ENCODE measurements around the gene TBC1D7. TPM values are rescaled to one million over a fixed set of nuclear protein-coding genes. Genes with fewer than 3 reads are reported as not detected.

TBC1D7 gene
- polyA plus RNA-seq, 1 donor from 2014 or later, result 67.9 TPM

GRCh38 chr6:13368079-13368730, 39.9 kb upstream of the TBC1D7 start:
- H3K4me3 ChIP-seq (ENCODE audit: low read length), result no peak overlapping the region
- H3K9me3 ChIP-seq (ENCODE audit: low read length), result no peaks in the 10 kb centered on the region
- H2AFZ ChIP-seq (ENCODE audit: low read depth, low read length), result no peak overlapping the region
- no peaks in the 10 kb centered on the region for H3F3A ChIP-seq (ENCODE audit: insufficient read depth, low read length, poor library complexity, severe bottlenecking)
- no peak overlapping the region for H3K27ac ChIP-seq (ENCODE audit: low read length)
- H3K4me2 ChIP-seq (ENCODE audit: low read length), result no peak overlapping the region
- H3K79me2 ChIP-seq (replicated peaks; ENCODE audit: insufficient read depth, low read length), result no peaks in the 10 kb centered on the region
- H3K36me3 ChIP-seq (ENCODE audit: insufficient read depth, low read length), result peaks cover 7% of the 10 kb centered on the region
- no peaks in the 10 kb centered on the region for H4K20me1 ChIP-seq (ENCODE audit: insufficient read depth)
- H3K9me2 ChIP-seq (ENCODE audit: insufficient read depth, low read length), result no peaks in the 10 kb centered on the region
- no peak overlapping the region for H3K9ac ChIP-seq (ENCODE audit: low read length)
- no peaks in the 10 kb centered on the region for H3K27me3 ChIP-seq (ENCODE audit: insufficient read depth, low read depth, low read length)
- TF ChIP-seq REST (IDR thresholded peaks at IDR 0.05; ENCODE audit: borderline replicate concordance) (no peak), MXI1 (conservative IDR thresholded peaks at IDR 0.05; ENCODE audit: poor library complexity, severe bottlenecking) (no peak), CTCF (IDR thresholded peaks at IDR 0.05; ENCODE audit: poor library complexity, severe bottlenecking) (no peak), TAF1 (IDR thresholded peaks at IDR 0.05; ENCODE audit: low read depth) (no peak)

DNA sequence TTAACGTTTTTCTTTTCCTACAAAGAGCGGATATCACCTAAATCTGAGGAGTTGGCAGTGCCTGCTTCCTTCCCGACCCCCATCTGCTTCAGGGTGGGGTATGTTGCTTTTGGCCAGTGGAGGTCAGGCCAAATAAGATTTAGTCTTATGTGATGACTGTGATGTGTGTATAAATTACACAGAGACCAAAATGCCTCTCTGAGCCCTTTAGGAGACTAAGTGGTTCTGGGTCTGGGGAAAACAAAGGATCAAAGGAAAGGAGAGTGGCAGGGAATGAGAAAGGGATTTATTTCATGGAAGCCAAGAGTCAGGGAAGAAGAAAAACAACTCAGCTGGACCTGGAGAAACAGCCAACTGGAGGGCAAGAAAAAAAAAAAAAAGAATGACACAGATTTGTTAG, 39.1 kb upstream of the TBC1D7 start:
- H3K4me2 ChIP-seq (ENCODE audit: low read length), result no peak overlapping the region

DNA sequence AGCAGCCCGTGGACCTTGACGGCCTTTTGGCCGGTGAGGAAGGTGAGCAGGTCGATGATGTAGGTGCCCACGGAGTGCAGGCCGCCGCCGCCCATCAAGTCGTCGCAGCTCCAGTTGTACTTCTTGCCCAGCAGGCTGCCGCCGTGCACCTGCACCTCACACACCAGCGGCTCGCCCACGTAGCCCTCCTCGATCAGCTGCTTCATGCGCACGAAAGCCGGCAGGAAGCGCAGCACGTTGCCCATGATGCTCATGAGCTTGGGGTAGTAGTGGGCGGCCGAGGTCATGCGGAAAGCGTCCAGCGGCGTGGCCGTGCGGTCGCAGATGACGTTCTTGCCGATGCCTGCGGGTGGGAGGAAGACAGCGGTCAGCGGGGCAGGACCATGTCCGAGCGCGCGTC, 37.0 kb upstream of the TBC1D7 start:
- Histone ChIP-seq H2AFZ (ENCODE audit: low read depth, low read length) (no peak overlapping the region), H3K27ac (ENCODE audit: low read length) (no peak overlapping the region), H4K20me1 (ENCODE audit: insufficient read depth) (no peaks in the 10 kb centered on the region), H3K9me2 (ENCODE audit: insufficient read depth, low read length) (no peaks in the 10 kb centered on the region), H3K4me2 (ENCODE audit: low read length) (no peak overlapping the region), H3K27me3 (ENCODE audit: insufficient read depth, low read depth, low read length) (no peaks in the 10 kb centered on the region), H3K79me2 (replicated peaks; ENCODE audit: insufficient read depth, low read length) (no peaks in the 10 kb centered on the region), H3K36me3 (ENCODE audit: insufficient read depth, low read length) (peaks cover 7% of the 10 kb centered on the region), H3K4me3 (ENCODE audit: low read length) (no peak overlapping the region), H3F3A (ENCODE audit: insufficient read depth, low read length, poor library complexity, severe bottlenecking) (no peaks in the 10 kb centered on the region), H3K9me3 (ENCODE audit: low read length) (no peaks in the 10 kb centered on the region), H3K9ac (ENCODE audit: low read length) (no peak overlapping the region)
- TF ChIP-seq REST (IDR thresholded peaks at IDR 0.05; ENCODE audit: borderline replicate concordance) (no peak), TAF1 (IDR thresholded peaks at IDR 0.05; ENCODE audit: low read depth) (no peak), RAD21 (conservative IDR thresholded peaks at IDR 0.05) (no peak), SMC3 (conservative IDR thresholded peaks at IDR 0.05; ENCODE audit: poor library complexity) (no peak), EZH2 (IDR thresholded peaks at IDR 0.05; ENCODE audit: borderline replicate concordance, insufficient read depth, low read length, poor library complexity, severe bottlenecking) (no peak), CTCF (IDR thresholded peaks at IDR 0.05; ENCODE audit: poor library complexity, severe bottlenecking) (no peak), POLR2AphosphoS5 (IDR thresholded peaks at IDR 0.05) (no peak), EP300 (conservative IDR thresholded peaks at IDR 0.05; ENCODE audit: poor library complexity, severe bottlenecking) (no peak), MXI1 (conservative IDR thresholded peaks at IDR 0.05; ENCODE audit: poor library complexity, severe bottlenecking) (no peak)

More for the DNA sequence above, 39.1 kb upstream of the TBC1D7 start:
- no peaks in the 10 kb centered on the region for H3K9me2 ChIP-seq (ENCODE audit: insufficient read depth, low read length)
- H2AFZ ChIP-seq (ENCODE audit: low read depth, low read length), result no peak overlapping the region
- H3K36me3 ChIP-seq (ENCODE audit: insufficient read depth, low read length), result peaks cover 7% of the 10 kb centered on the region
- no peaks in the 10 kb centered on the region for H3K9me3 ChIP-seq (ENCODE audit: low read length)
- no peaks in the 10 kb centered on the region for H4K20me1 ChIP-seq (ENCODE audit: insufficient read depth)
- H3F3A ChIP-seq (ENCODE audit: insufficient read depth, low read length, poor library complexity, severe bottlenecking), result no peaks in the 10 kb centered on the region
- H3K27me3 ChIP-seq (ENCODE audit: insufficient read depth, low read depth, low read length), result no peaks in the 10 kb centered on the region
- H3K27ac ChIP-seq (ENCODE audit: low read length), result no peak overlapping the region
- H3K4me3 ChIP-seq (ENCODE audit: low read length), result no peak overlapping the region
- TF ChIP-seq RAD21 (conservative IDR thresholded peaks at IDR 0.05), result no peak
- H3K9ac ChIP-seq (ENCODE audit: low read length), result no peak overlapping the region
- H3K79me2 ChIP-seq (replicated peaks; ENCODE audit: insufficient read depth, low read length), result no peaks in the 10 kb centered on the region
